GM12878 (cell line): ENCODE measurements around the gene HLTF. TPM values are rescaled to one million over a fixed set of nuclear protein-coding genes. Genes with fewer than 3 reads are reported as not detected.

ENCODE experiments used
- ATAC-seq: fragments of 200-7000 bp; cut with Tn5 transposase; 3 replicates; pipeline ENCODE4 v1.9.1; 2020; ENCODE audit warnings: mild to moderate bottlenecking, moderate library complexity
- BruUV-seq: library from RNA; stranded (reverse); fragments of 400-500 nt; replicated peaks from 2 replicates; lab custom pipeline; 2021; lab: Mats Ljungman, UMichigan
- CTCF ChIA-PET: fragments of 300-600 bp; sonication (Branson Sonifier 250); formaldehyde crosslinking; extraction: SDS; loops from one replicate; lab custom pipeline; 2021; ENCODE audit warnings: inconsistent platforms; lab: Yijun Ruan, JAX
- POLR2A ChIA-PET: fragments of 350-600 bp; formaldehyde crosslinking; extraction: SDS; loops from one replicate; lab custom pipeline; 2021; ENCODE audit warnings: inconsistent platforms; lab: Charles Lee
- RAD21 ChIA-PET: fragments of 300-600 bp; sonication (Branson Sonifier 250); formaldehyde crosslinking; loops from one replicate; lab custom pipeline; 2023; ENCODE audit warnings: antibody characterized with exemption; ENCODE audit not compliant: unreplicated experiment; lab: Charles Lee
- SMC1A ChIA-PET: fragments of 300-600 bp; sonication (Branson Sonifier 250); formaldehyde crosslinking; loops from one replicate; lab custom pipeline; 2023; ENCODE audit not compliant: unreplicated experiment, uncharacterized antibody; lab: Charles Lee
- DNase-seq: peaks from one replicate; pipeline ENCODE4 v3.0.0-alpha.2; 2011; ENCODE audit warnings: low read depth, low spot score
- FAIRE-seq: peaks from 3 replicates; lab custom pipeline; 2011; peaks lifted over from hg19 to GRCh38; lab: Jason Lieb, UNC
- H2AFZ ChIP-seq: 2 replicates; pipeline ENCODE4 v1.6.0; 2011; ENCODE audit warnings: low read depth, low read length, control low read depth; ENCODE audit not compliant: control insufficient read depth
- H3K27ac ChIP-seq: 2 replicates; pipeline ENCODE4 v1.5.1; 2011; ENCODE audit warnings: control low read depth; ENCODE audit not compliant: control insufficient read depth, insufficient read depth
- H3K27me3 ChIP-seq, 2 experiments: replicated peaks in 1 of 2; 2 replicates each; pipeline versions ENCODE4 v1.6.0 to v1.6.1; 2011; ENCODE audit warnings: low read length in 1 of 2; ENCODE audit not compliant: control insufficient read depth in 2 of 2, insufficient read depth in 2 of 2
- H3K36me3 ChIP-seq, 2 experiments: 2 replicates each; pipeline ENCODE4 v1.5.1; 2011; ENCODE audit warnings: low read length in 1 of 2; ENCODE audit not compliant: control insufficient read depth in 2 of 2, insufficient read depth in 2 of 2
- H3K4me1 ChIP-seq: 2 replicates; pipeline ENCODE4 v1.6.1; 2011; ENCODE audit warnings: mild to moderate bottlenecking, low read length, moderate library complexity, mixed read lengths; ENCODE audit not compliant: control insufficient read depth, insufficient read depth
- H3K4me2 ChIP-seq: 2 replicates; pipeline ENCODE4 v1.6.0; 2011; ENCODE audit warnings: control low read depth; ENCODE audit not compliant: control insufficient read depth, insufficient read depth
- H3K4me3 ChIP-seq: fragments of 200-600 bp; sonication (generic); 2 replicates; pipeline ENCODE4 v1.5.1; 2016
- H3K79me2 ChIP-seq: 2 replicates; pipeline ENCODE4 v1.6.0; 2011; ENCODE audit warnings: low read length; ENCODE audit not compliant: control insufficient read depth, insufficient read depth
- H3K9ac ChIP-seq: 2 replicates; pipeline ENCODE4 v1.8.0; 2011; ENCODE audit warnings: low read length, control low read depth, mixed read lengths; ENCODE audit not compliant: control insufficient read depth, insufficient read depth
- H3K9me3 ChIP-seq: replicated peaks from 3 replicates; pipeline ENCODE4 v1.5.1; 2011; ENCODE audit warnings: mild to moderate bottlenecking, low read length; ENCODE audit not compliant: control insufficient read depth, insufficient read depth
- H4K20me1 ChIP-seq: 2 replicates; pipeline ENCODE4 v1.6.0; 2011; ENCODE audit not compliant: control insufficient read depth, insufficient read depth
- GABPA ChIP-seq: IDR thresholded peaks from 2 replicates; pipeline ENCODE4 v1.6.1; 2014; ENCODE audit warnings: antibody characterized with exemption, low read depth, mild to moderate bottlenecking, inconsistent platforms
- HDAC2 ChIP-seq: fragments of 200-600 bp; sonication (generic); IDR thresholded peaks from 2 replicates; pipeline ENCODE4 v1.6.1; 2017
- JUND ChIP-seq: IDR thresholded peaks from 2 replicates; pipeline ENCODE4 v1.6.1; 2012; ENCODE audit warnings: low read depth, mild to moderate bottlenecking, low read length, improper control_type of control experiment, moderate library complexity
- MTA3 ChIP-seq: IDR thresholded peaks from 2 replicates; pipeline ENCODE4 v1.6.1; 2012; ENCODE audit warnings: low read length, inconsistent platforms, borderline replicate concordance
- MXI1 ChIP-seq: fragments of 150-350 bp; IDR thresholded peaks from 2 replicates; pipeline ENCODE4 v1.6.1; 2011; ENCODE audit warnings: low read depth, mild to moderate bottlenecking, inconsistent platforms, low read length, improper control_type of control experiment
- NFYB ChIP-seq: IDR thresholded peaks from 2 replicates; pipeline ENCODE4 v1.6.1; 2011; ENCODE audit warnings: low read depth, mild to moderate bottlenecking, low read length, improper control_type of control experiment, moderate library complexity; ENCODE audit not compliant: insufficient read depth
- NR2F1 ChIP-seq: fragments of 450-650 bp; conservative IDR thresholded peaks from 2 replicates; pipeline ENCODE4 v1.6.1; 2017; ENCODE audit warnings: mild to moderate bottlenecking
- PKNOX1 ChIP-seq: fragments of 450-650 bp; IDR thresholded peaks from 2 replicates; pipeline ENCODE4 v1.6.1; 2016; ENCODE audit warnings: mild to moderate bottlenecking
- POLR2AphosphoS5 ChIP-seq: IDR thresholded peaks from 2 replicates; pipeline ENCODE4 v1.6.1; 2011; ENCODE audit warnings: mild to moderate bottlenecking, low read length, inconsistent platforms
- RFX5 ChIP-seq: IDR thresholded peaks from 2 replicates; pipeline ENCODE4 v1.6.1; 2011; ENCODE audit warnings: low read depth, low read length, improper control_type of control experiment
- SUZ12 ChIP-seq: fragments of 200-600 bp; sonication (generic); IDR thresholded peaks from one replicate; pipeline ENCODE4 v1.6.1; 2018; ENCODE audit warnings: antibody characterized with exemption, mild to moderate bottlenecking; ENCODE audit not compliant: unreplicated experiment
- WGBS: methylation state at CpG from one replicate; pipeline ENCODE4 v1.1.6; 2016; ENCODE audit warnings: low lambda C conversion rate; ENCODE audit not compliant: insufficient replicate concordance, insufficient coverage; ENCODE audit errors: missing lambda C conversion rate; 5-methylcytosine and 5-hydroxymethylcytosine counted together
- in situ Hi-C: fragments of 300-500 bp; cut with MboI; formaldehyde crosslinking; loops from 9 replicates; pipeline ENCODE4 v1.14.3; 2018; ENCODE audit warnings: mixed read lengths
- intact Hi-C: fragments of 100-400 bp; cut with micrococcal nuclease; formaldehyde crosslinking; loops from one replicate; pipeline ENCODE4 v1.14.2; 2022; ENCODE audit not compliant: unreplicated experiment
- polyA plus RNA-seq, 11 experiments: library from polyadenylated mRNA; depleted of rRNA in 4 of 11; unstranded in 6 of 11; stranded (reverse) in 5 of 11; fragments of >200 nt; fragmentation: Nextera tagmentation in 4 of 11; fragmentation: Illumina TruSeq in 1 of 11; extraction: Ambion mirVana in 4 of 11; extraction: Trizol in 1 of 11; gene quantifications; 1 replicate in 1 of 11; 2 replicates in 10 of 11; pipeline versions ENCODE4 v1.2.1 to v1.2.3, GENCODE V29; 2011 to 2016; ENCODE audit warnings: inconsistent platforms in 2 of 11, missing spikeins in 2 of 11, low read depth in 1 of 11
- total RNA-seq, 4 experiments: library from RNA; depleted of rRNA in 3 of 4; stranded (reverse); fragments of >200 nt in 3 of 4; fragmentation: Illumina TruSeq in 1 of 4; extraction: Trizol in 1 of 4; gene quantifications; 2 replicates each; pipeline versions ENCODE4 v1.2.1 to v1.2.3, GENCODE V29; 2013 to 2021

The HLTF gene
- total and polyA plus RNA-seq, 10 of the 15 experiments (the other 5 are each of a cell fraction or from before 2014, with no cell fraction given): 13.7 to 50.4 (median 31.7) TPM

GRCh38 chr3:149019580-149019979 is 66.8 kb downstream of the HLTF start:
- 100% methylated on average over 4 of the region's 4 CpGs for whole genome bisulfite sequencing
- ChIA-PET SMC1A (interaction anchor here (1.0 to 1.2 kb wide), 2 partner anchors 21 to 102 kb away, joined by 3 read pairs; no protein-coding TSS in a partner anchor), POLR2A (no interaction called here), CTCF (no interaction called here), RAD21 (no interaction called here)
- H3K27me3 ChIP-seq: no peaks in the 10 kb centered on the region
- no peak overlapping the region for H3K27ac ChIP-seq
- no peaks in the 10 kb centered on the region for H4K20me1 ChIP-seq
- no peak for FAIRE-seq
- no peak overlapping the region for H3K9ac ChIP-seq
- H3K4me2 ChIP-seq: no peak overlapping the region
- no peak overlapping the region for H3K4me3 ChIP-seq
- ATAC-seq: no peak
- TF ChIP-seq PKNOX1 (no peak), MXI1 (no peak), SUZ12 (no peak), GABPA (no peak), MTA3 (no peak), POLR2AphosphoS5 (no peak), NFYB (no peak), JUND (no peak), RFX5 (no peak), HDAC2 (no peak), NR2F1 (no peak)
- H3K9me3 ChIP-seq: no peaks in the 10 kb centered on the region
- peaks cover 6 to 10% of the 10 kb centered on the region in 2 experiments for H3K36me3 ChIP-seq
- in situ Hi-C loops (no loop called here), intact Hi-C loops (no loop called here)
- no peaks in the 10 kb centered on the region for H3K79me2 ChIP-seq
- H2AFZ ChIP-seq: no peak overlapping the region
- DNase-seq: no peak
- no TSS peak for BruUV-seq
- H3K4me1 ChIP-seq: no peaks in the 10 kb centered on the region
